IMR-90 (cell line): ENCODE measurements around the gene ZNF468.
"Not testable (repeated sequence)": the region's sequence is repeated elsewhere in the genome, so short reads cannot be mapped to it uniquely, and the experiment has no call there.

Experiments used
- FOS ChIP-seq: fragments of 150-350 bp; IDR thresholded peaks from 2 replicates; pipeline ENCODE4 v1.6.1; 2016; ENCODE audit warnings: low read depth, low read length
- MXI1 ChIP-seq: IDR thresholded peaks from 2 replicates; pipeline ENCODE4 v1.6.1; 2012; ENCODE audit warnings: low read depth, mild to moderate bottlenecking, low read length, moderate library complexity, borderline replicate concordance
- RFX5 ChIP-seq: IDR thresholded peaks from 2 replicates; pipeline ENCODE4 v1.8.0; 2012; ENCODE audit warnings: low read depth, mild to moderate bottlenecking, low read length, moderate library complexity
- TF ChIP-seq, protein P1 (sequence below): conservative IDR thresholded peaks from 2 replicates; pipeline ENCODE4 v1.5.1; 2012; ENCODE audit warnings: mild to moderate bottlenecking, low read depth, low read length, improper control_type of control experiment
- TF ChIP-seq, protein P2 (sequence below): fragments of 150-350 bp; IDR thresholded peaks from 2 replicates; pipeline ENCODE4 v1.6.1; 2017; ENCODE audit warnings: mild to moderate bottlenecking, antibody characterized with exemption, low read length, low read depth

- not testable (repeated sequence) for TF ChIP-seq MXI1, FOS, RFX5
- TF ChIP-seq, protein P1, sequence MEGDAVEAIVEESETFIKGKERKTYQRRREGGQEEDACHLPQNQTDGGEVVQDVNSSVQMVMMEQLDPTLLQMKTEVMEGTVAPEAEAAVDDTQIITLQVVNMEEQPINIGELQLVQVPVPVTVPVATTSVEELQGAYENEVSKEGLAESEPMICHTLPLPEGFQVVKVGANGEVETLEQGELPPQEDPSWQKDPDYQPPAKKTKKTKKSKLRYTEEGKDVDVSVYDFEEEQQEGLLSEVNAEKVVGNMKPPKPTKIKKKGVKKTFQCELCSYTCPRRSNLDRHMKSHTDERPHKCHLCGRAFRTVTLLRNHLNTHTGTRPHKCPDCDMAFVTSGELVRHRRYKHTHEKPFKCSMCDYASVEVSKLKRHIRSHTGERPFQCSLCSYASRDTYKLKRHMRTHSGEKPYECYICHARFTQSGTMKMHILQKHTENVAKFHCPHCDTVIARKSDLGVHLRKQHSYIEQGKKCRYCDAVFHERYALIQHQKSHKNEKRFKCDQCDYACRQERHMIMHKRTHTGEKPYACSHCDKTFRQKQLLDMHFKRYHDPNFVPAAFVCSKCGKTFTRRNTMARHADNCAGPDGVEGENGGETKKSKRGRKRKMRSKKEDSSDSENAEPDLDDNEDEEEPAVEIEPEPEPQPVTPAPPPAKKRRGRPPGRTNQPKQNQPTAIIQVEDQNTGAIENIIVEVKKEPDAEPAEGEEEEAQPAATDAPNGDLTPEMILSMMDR, result not testable (repeated sequence)
- TF ChIP-seq, protein P2, sequence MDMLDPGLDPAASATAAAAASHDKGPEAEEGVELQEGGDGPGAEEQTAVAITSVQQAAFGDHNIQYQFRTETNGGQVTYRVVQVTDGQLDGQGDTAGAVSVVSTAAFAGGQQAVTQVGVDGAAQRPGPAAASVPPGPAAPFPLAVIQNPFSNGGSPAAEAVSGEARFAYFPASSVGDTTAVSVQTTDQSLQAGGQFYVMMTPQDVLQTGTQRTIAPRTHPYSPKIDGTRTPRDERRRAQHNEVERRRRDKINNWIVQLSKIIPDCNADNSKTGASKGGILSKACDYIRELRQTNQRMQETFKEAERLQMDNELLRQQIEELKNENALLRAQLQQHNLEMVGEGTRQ, result not testable (repeated sequence)
These were observed 23.1 kb downstream of the ZNF468 start for GRCh38 chr19:52834289-52834688.
